Measurements from ENCODE around the gene SPATA46. TPM values are rescaled to one million over a fixed set of nuclear protein-coding genes. Genes with fewer than 3 reads are reported as not detected.

The SPATA46 gene
- total and polyA plus RNA-seq, 2 donors (not counting 3 experiments of a cell fraction or from before 2014, with no cell fraction given): not detected

- Histone ChIP-seq H3K27ac (ENCODE audit: insufficient read depth, low read depth, low read length) (no peak overlapping the region), H3K9ac (replicated peaks; ENCODE audit: extremely low read depth, insufficient read depth, low read length) (no peak overlapping the region), H3K4me1 (ENCODE audit: control insufficient read depth, extremely low read depth, insufficient read depth, low read length) (no peaks in the 10 kb centered on the region), H3K36me3 (ENCODE audit: control insufficient read depth in 2 of 2, extremely low read depth in 1 of 2, insufficient read depth in 2 of 2, low read length in 2 of 2) (no peaks in the 10 kb centered on the region), H3K9me1 (replicated peaks; ENCODE audit: control insufficient read depth, extremely low read depth, insufficient read depth, low read length) (no peaks in the 10 kb centered on the region), H3K27me3 (ENCODE audit: control insufficient read depth in 2 of 2, insufficient read depth in 2 of 2, low read length in 2 of 2) (peaks cover 5 to 13% of the 10 kb centered on the region in 2 experiments), H3K4me3 (replicated peaks in 1 of 3; ENCODE audit: insufficient read depth in 1 of 3, low read depth in 1 of 3, low read length in 3 of 3) (no peak overlapping the region), H2AFZ (ENCODE audit: low read depth, low read length) (no peak overlapping the region), H4K20me1 (replicated peaks; ENCODE audit: control insufficient read depth, extremely low read depth, insufficient read depth, low read length) (no peaks in the 10 kb centered on the region), H3K4me2 (ENCODE audit: insufficient read depth, low read length) (no peak overlapping the region), H3K79me2 (ENCODE audit: control insufficient read depth, insufficient read depth, low read length) (no peaks in the 10 kb centered on the region), H3K9me3 (replicated peaks; ENCODE audit: control insufficient read depth, insufficient read depth, low read length) (no peaks in the 10 kb centered on the region)
- TF ChIP-seq EZH2 (IDR thresholded peaks at IDR 0.05; ENCODE audit: borderline replicate concordance, low read depth, low read length, severe bottlenecking): no peak
- TF ChIP-seq POLR2A (IDR thresholded peaks at IDR 0.05; ENCODE audit: low read depth, low read length): no peak
- no peak for TF ChIP-seq GATA2 (IDR thresholded peaks at IDR 0.05; ENCODE audit: insufficient read depth, insufficient read length, low read depth, low read length)
- no peak for TF ChIP-seq POLR2AphosphoS5 (IDR thresholded peaks at IDR 0.05; ENCODE audit: insufficient read depth, low read depth, low read length)
- no peak for TF ChIP-seq CTCF (IDR thresholded peaks at IDR 0.05; ENCODE audit: extremely low read depth in 1 of 2, insufficient read depth in 1 of 2, low read depth in 1 of 2, low read length in 2 of 2)
- intact Hi-C loops (cut with micrococcal nuclease): no loop called here
- DNase-seq (ENCODE audit: low read depth, low spot score): no peak
- POLR2A ChIA-PET: no interaction called here
- CTCF ChIA-PET: interaction anchor here (1.3 kb wide), 1 partner anchor 605 kb away, joined by 3 read pairs; no protein-coding TSS in a partner anchor
- FAIRE-seq: no peak
- no TSS peak for BruUV-seq (replicated peaks)
- dilution Hi-C loops (cut with MboI; ENCODE audit: extremely low pct_ligation_motif_present, low sequenced_read_pairs): no loop called here
Observed at GRCh38 chr1:162397039-162397448, 20.4 kb upstream of the SPATA46 start.
